Measurements from ENCODE around the gene NABP1.

Gene NABP1

GRCh38 chr2:191713837-191714236 lies 35.9 kb downstream of the NABP1 start:
- DNase-seq, result no peak

GRCh38 chr2:191714925-191715324 lies 37.0 kb downstream of the NABP1 start:
- DNase-seq, result peak in 1 of 2 experiments; percentile 36

DNA sequence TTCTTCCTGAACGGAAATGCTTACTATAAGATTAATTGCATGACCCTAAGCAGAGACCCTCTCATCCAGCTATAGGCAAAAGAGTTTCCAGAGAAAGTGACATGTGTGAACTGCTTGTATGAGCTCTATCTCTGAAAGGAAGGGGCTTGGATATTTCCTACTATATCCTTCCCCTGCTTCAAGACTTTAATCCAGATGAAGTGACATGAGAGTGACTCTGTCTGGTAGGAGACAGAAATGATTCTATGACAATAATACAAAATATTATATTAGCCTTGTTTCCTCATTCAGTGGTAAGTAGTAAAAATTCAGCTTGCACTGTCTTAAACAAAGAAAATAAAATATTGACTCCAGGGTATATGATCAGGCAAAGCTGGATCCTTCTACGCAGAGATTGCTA lies 37.5 kb downstream of the NABP1 start:
- DNase-seq, result no peak

DNA sequence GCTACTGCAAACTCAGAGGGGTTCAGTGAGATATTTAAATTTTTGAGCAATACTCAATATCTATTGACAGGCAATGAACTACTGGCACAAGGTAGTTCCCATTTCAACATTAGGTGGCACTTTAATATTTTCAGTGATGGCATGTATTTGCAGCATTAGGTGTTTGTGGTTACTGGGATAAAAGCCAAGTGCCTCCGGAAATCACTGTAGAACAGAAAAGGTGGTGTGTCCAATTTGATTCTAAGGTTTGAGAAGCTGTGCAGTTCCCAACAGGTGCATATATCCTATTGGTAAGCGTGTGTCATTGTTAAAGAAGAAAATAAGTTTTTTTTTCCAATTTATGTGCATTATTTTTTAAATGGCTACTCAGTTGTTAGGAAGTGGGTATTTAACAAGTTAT lies 41.3 kb downstream of the NABP1 start:
- no peak for DNase-seq

DNA sequence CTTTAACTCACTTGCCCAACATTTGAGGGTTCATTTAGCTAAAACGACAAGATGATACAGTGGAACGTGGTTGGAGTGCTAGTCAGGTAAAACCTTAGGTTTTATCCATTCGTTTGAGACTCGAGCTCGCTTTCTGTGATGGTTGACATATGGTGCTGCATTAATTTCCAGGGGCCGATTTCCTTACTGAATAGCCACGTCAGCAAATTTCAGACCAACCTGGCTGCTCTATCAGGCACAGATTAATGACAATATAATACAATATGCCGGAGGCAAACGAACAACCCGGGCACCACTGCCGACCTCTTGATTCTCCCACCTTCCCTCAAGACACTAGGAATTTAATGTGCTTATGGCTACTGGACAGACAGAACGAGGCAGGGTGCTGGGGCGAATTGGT lies 42.0 kb downstream of the NABP1 start:
- no peak for DNase-seq

DNA sequence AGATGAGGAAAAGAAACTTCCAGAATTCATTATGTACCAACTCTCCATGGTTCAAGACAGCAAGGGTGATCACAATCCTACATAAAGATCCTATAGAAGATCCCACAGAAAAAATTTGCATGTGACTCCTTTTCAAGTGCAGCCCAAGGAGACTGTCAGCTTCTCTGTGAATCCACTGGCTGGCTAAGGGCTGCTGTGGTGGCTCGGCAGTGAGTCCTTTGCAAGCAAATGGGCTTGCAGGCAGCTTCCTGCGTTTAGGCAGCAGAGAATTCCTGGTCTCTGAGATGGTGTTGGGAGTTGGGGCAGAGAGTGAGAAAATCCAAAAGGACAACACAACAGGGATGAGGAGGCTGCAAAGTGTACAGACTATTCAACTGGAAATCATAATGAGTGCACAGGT lies 43.4 kb downstream of the NABP1 start:
- DNase-seq, result no peak

- no peak for DNase-seq
Measured at GRCh38 chr2:191724015-191724414, 46.1 kb downstream of the NABP1 start.

- no peak for DNase-seq
Measured at GRCh38 chr2:191728750-191729624, 51.1 kb downstream of the NABP1 start.

- no peak for DNase-seq
Measured at GRCh38 chr2:191730263-191730662, 52.3 kb downstream of the NABP1 start.

All from NCI-H446 (cell line).